ENCODE data around the gene CCDC122.

The CCDC122 gene

GRCh38 chr13:43880926-43881325, 1.4 kb upstream of the CCDC122 start:
- no peak overlapping the region for H4K8ac ChIP-seq (ENCODE audit: low read depth, low read length)
- H3K79me1 ChIP-seq (ENCODE audit: low read length), result no peaks in the 10 kb centered on the region
- no peak overlapping the region for H2BK5ac ChIP-seq (ENCODE audit: low read length)
- H2AK5ac ChIP-seq (ENCODE audit: low read length), result no peak overlapping the region
- peaks cover 2% of the 10 kb centered on the region for H3K27me3 ChIP-seq (ENCODE audit: insufficient read depth, low read length, poor library complexity)
- H3K36me3 ChIP-seq (ENCODE audit: control insufficient read depth, insufficient read depth, low read length), result no peaks in the 10 kb centered on the region
- DNase-seq, result no peak
- no peak overlapping the region for H4K5ac ChIP-seq (ENCODE audit: low read length)
- H3K18ac ChIP-seq (ENCODE audit: low read length), result no peak overlapping the region
- no peak overlapping the region for H3K4me3 ChIP-seq (ENCODE audit: low read length)
- H3K4me2 ChIP-seq (ENCODE audit: low read length), result no peak overlapping the region
- no peaks in the 10 kb centered on the region for H3K79me2 ChIP-seq (ENCODE audit: control insufficient read depth, insufficient read depth, low read length)
- no peak overlapping the region for H2BK120ac ChIP-seq (ENCODE audit: low read depth, low read length)
- no peak overlapping the region for H3K23ac ChIP-seq (ENCODE audit: low read length)
- no peak overlapping the region for H3K27ac ChIP-seq (ENCODE audit: low read depth, low read length)
- no peak overlapping the region for H3K4ac ChIP-seq (ENCODE audit: low read depth, low read length)
- H3K9ac ChIP-seq (ENCODE audit: low read length), result no peak overlapping the region
- no peak overlapping the region for H2BK15ac ChIP-seq (replicated peaks; ENCODE audit: low read depth)
- H3K56ac ChIP-seq (ENCODE audit: low read length), result no peak overlapping the region
- peaks cover 7% of the 10 kb centered on the region for H3K4me1 ChIP-seq (ENCODE audit: control insufficient read depth, low read depth, low read length)

GRCh38 chr13:43880214-43880855, 795 bp upstream of the CCDC122 start:
- WGBS (ENCODE audit: extremely low coverage, insufficient coverage, low lambda C conversion rate), result no CpG with 5 or more reads among the region's 15 CpGs
- Histone ChIP-seq H3K23ac (ENCODE audit: low read length) (no peak overlapping the region), H3K36me3 (ENCODE audit: control insufficient read depth, insufficient read depth, low read length) (no peaks in the 10 kb centered on the region), H3K4me3 (ENCODE audit: low read length) (peak overlapping the region; percentile 14), H2BK15ac (replicated peaks; ENCODE audit: low read depth) (no peak overlapping the region), H3K56ac (ENCODE audit: low read length) (peak overlapping the region; percentile 96), H2BK120ac (ENCODE audit: low read depth, low read length) (no peak overlapping the region), H3K79me1 (ENCODE audit: low read length) (no peaks in the 10 kb centered on the region), H2AK5ac (ENCODE audit: low read length) (no peak overlapping the region), H4K5ac (ENCODE audit: low read length) (no peak overlapping the region), H4K8ac (ENCODE audit: low read depth, low read length) (no peak overlapping the region), H3K9ac (ENCODE audit: low read length) (peak overlapping the region; percentile 41), H3K4ac (ENCODE audit: low read depth, low read length) (no peak overlapping the region), H3K79me2 (ENCODE audit: control insufficient read depth, insufficient read depth, low read length) (no peaks in the 10 kb centered on the region), H3K4me2 (ENCODE audit: low read length) (peak overlapping the region; percentile 92), H3K27ac (ENCODE audit: low read depth, low read length) (no peak overlapping the region), H3K18ac (ENCODE audit: low read length) (no peak overlapping the region), H2BK5ac (ENCODE audit: low read length) (no peak overlapping the region), H3K27me3 (ENCODE audit: insufficient read depth, low read length, poor library complexity) (peaks cover 2% of the 10 kb centered on the region), H3K4me1 (ENCODE audit: control insufficient read depth, low read depth, low read length) (peaks cover 7% of the 10 kb centered on the region)
- no peak for DNase-seq

DNA sequence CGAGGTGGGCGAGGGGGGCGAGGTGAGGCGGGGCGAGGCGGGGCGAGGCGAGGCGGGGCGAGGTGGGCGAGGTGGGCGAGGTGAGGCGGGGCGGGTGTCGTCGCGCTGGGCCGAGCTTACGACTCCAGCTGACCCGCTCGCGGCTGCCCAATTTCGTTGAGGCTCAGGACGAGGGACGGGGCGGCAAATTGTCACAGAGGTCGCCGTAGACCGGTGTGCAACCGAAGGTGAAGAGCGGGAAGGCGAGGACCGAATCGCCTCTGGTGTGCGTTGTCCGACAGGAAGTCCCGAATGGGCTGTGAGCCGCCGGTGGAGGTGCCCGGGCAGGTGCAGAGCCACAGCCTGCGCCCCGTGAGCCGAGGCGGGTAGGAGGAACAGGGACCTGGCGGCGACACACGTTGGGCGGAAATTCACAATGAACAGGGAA, 228 bp upstream of the CCDC122 start, which contains the start of gene LACC1:
Gene LACC1 (plus strand): TSS at position 150 of the 427 bp plus-strand sequence. CDS start 1,082 bp downstream, outside the sequence.
- peak within 1 kb of the TSS; percentile 62 for H3K18ac ChIP-seq (ENCODE audit: low read length)
- H3K79me2 ChIP-seq (ENCODE audit: control insufficient read depth, insufficient read depth, low read length), result no peaks in the 10 kb centered on the region
- peak within 1 kb of the TSS; percentile 92 for H3K4me2 ChIP-seq (ENCODE audit: low read length)
- H3K27ac ChIP-seq (ENCODE audit: low read depth, low read length), result peak within 1 kb of the TSS; percentile 75
- H3K79me1 ChIP-seq (ENCODE audit: low read length), result no peaks in the 10 kb centered on the region
- H3K56ac ChIP-seq (ENCODE audit: low read length), result peak within 1 kb of the TSS; percentile 96
- H2BK120ac ChIP-seq (ENCODE audit: low read depth, low read length), result no peak within 1 kb of the TSS
- no CpG with 5 or more reads among the region's 48 CpGs for WGBS (ENCODE audit: extremely low coverage, insufficient coverage, low lambda C conversion rate)
- H3K4ac ChIP-seq (ENCODE audit: low read depth, low read length), result peak within 1 kb of the TSS; percentile 64
- H2BK15ac ChIP-seq (replicated peaks; ENCODE audit: low read depth), result no peak within 1 kb of the TSS
- peak within 1 kb of the TSS; percentile 40 for H4K8ac ChIP-seq (ENCODE audit: low read depth, low read length)
- no peak for DNase-seq
- H3K9ac ChIP-seq (ENCODE audit: low read length), result peak within 1 kb of the TSS; percentile 91
- no peak within 1 kb of the TSS for H4K5ac ChIP-seq (ENCODE audit: low read length)
- peaks cover 7% of the 10 kb centered on the region for H3K4me1 ChIP-seq (ENCODE audit: control insufficient read depth, low read depth, low read length)
- H3K23ac ChIP-seq (ENCODE audit: low read length), result peak within 1 kb of the TSS; percentile 37
- peaks cover 2% of the 10 kb centered on the region for H3K27me3 ChIP-seq (ENCODE audit: insufficient read depth, low read length, poor library complexity)
- H2AK5ac ChIP-seq (ENCODE audit: low read length), result no peak within 1 kb of the TSS
- no peaks in the 10 kb centered on the region for H3K36me3 ChIP-seq (ENCODE audit: control insufficient read depth, insufficient read depth, low read length)
- no peak within 1 kb of the TSS for H2BK5ac ChIP-seq (ENCODE audit: low read length)
- peak within 1 kb of the TSS; percentile 72 for H3K4me3 ChIP-seq (ENCODE audit: low read length)

- WGBS (ENCODE audit: extremely low coverage, insufficient coverage, low lambda C conversion rate), result no CpG with 5 or more reads among the region's 1 CpG
- H3K27ac ChIP-seq (ENCODE audit: low read depth, low read length), result no peak overlapping the region
- peaks cover 2% of the 10 kb centered on the region for H3K27me3 ChIP-seq (ENCODE audit: insufficient read depth, low read length, poor library complexity)
- H3K79me1 ChIP-seq (ENCODE audit: low read length), result no peaks in the 10 kb centered on the region
- H2BK120ac ChIP-seq (ENCODE audit: low read depth, low read length), result no peak overlapping the region
- no peak overlapping the region for H4K5ac ChIP-seq (ENCODE audit: low read length)
- peaks cover 7% of the 10 kb centered on the region for H3K4me1 ChIP-seq (ENCODE audit: control insufficient read depth, low read depth, low read length)
- H2AK5ac ChIP-seq (ENCODE audit: low read length), result no peak overlapping the region
- no peak overlapping the region for H3K18ac ChIP-seq (ENCODE audit: low read length)
- no peak overlapping the region for H2BK5ac ChIP-seq (ENCODE audit: low read length)
- DNase-seq, result no peak
- H2BK15ac ChIP-seq (replicated peaks; ENCODE audit: low read depth), result no peak overlapping the region
- no peaks in the 10 kb centered on the region for H3K79me2 ChIP-seq (ENCODE audit: control insufficient read depth, insufficient read depth, low read length)
- no peak overlapping the region for H3K4me2 ChIP-seq (ENCODE audit: low read length)
- no peak overlapping the region for H3K4me3 ChIP-seq (ENCODE audit: low read length)
- H3K23ac ChIP-seq (ENCODE audit: low read length), result no peak overlapping the region
- no peaks in the 10 kb centered on the region for H3K36me3 ChIP-seq (ENCODE audit: control insufficient read depth, insufficient read depth, low read length)
- H3K56ac ChIP-seq (ENCODE audit: low read length), result no peak overlapping the region
- H3K9ac ChIP-seq (ENCODE audit: low read length), result no peak overlapping the region
- H3K4ac ChIP-seq (ENCODE audit: low read depth, low read length), result no peak overlapping the region
- H4K8ac ChIP-seq (ENCODE audit: low read depth, low read length), result no peak overlapping the region
Measured at GRCh38 chr13:43877766-43878165, 1.8 kb downstream of the CCDC122 start.

- Histone ChIP-seq H4K8ac (ENCODE audit: low read depth, low read length) (no peak overlapping the region), H3K27me3 (ENCODE audit: insufficient read depth, low read length, poor library complexity) (peaks cover 2% of the 10 kb centered on the region), H2BK5ac (ENCODE audit: low read length) (no peak overlapping the region), H3K4me2 (ENCODE audit: low read length) (no peak overlapping the region), H3K9ac (ENCODE audit: low read length) (no peak overlapping the region), H3K27ac (ENCODE audit: low read depth, low read length) (no peak overlapping the region), H2BK120ac (ENCODE audit: low read depth, low read length) (no peak overlapping the region), H3K79me2 (ENCODE audit: control insufficient read depth, insufficient read depth, low read length) (no peaks in the 10 kb centered on the region), H3K4me1 (ENCODE audit: control insufficient read depth, low read depth, low read length) (peaks cover 7% of the 10 kb centered on the region), H3K56ac (ENCODE audit: low read length) (no peak overlapping the region), H3K18ac (ENCODE audit: low read length) (no peak overlapping the region), H3K79me1 (ENCODE audit: low read length) (no peaks in the 10 kb centered on the region), H2AK5ac (ENCODE audit: low read length) (no peak overlapping the region), H3K36me3 (ENCODE audit: control insufficient read depth, insufficient read depth, low read length) (no peaks in the 10 kb centered on the region), H3K4ac (ENCODE audit: low read depth, low read length) (no peak overlapping the region), H3K23ac (ENCODE audit: low read length) (no peak overlapping the region), H4K5ac (ENCODE audit: low read length) (no peak overlapping the region), H2BK15ac (replicated peaks; ENCODE audit: low read depth) (no peak overlapping the region), H3K4me3 (ENCODE audit: low read length) (no peak overlapping the region)
- DNase-seq, result no peak
Measured at GRCh38 chr13:43877326-43877725, 2.2 kb downstream of the CCDC122 start.

GRCh38 chr13:43876366-43876765, 3.2 kb downstream of the CCDC122 start:
- no peak overlapping the region for H3K18ac ChIP-seq (ENCODE audit: low read length)
- H3K79me2 ChIP-seq (ENCODE audit: control insufficient read depth, insufficient read depth, low read length), result no peaks in the 10 kb centered on the region
- H3K4me3 ChIP-seq (ENCODE audit: low read length), result no peak overlapping the region
- H4K5ac ChIP-seq (ENCODE audit: low read length), result no peak overlapping the region
- H3K27me3 ChIP-seq (ENCODE audit: insufficient read depth, low read length, poor library complexity), result peaks cover 2% of the 10 kb centered on the region
- H2BK5ac ChIP-seq (ENCODE audit: low read length), result no peak overlapping the region
- peaks cover 7% of the 10 kb centered on the region for H3K4me1 ChIP-seq (ENCODE audit: control insufficient read depth, low read depth, low read length)
- H3K36me3 ChIP-seq (ENCODE audit: control insufficient read depth, insufficient read depth, low read length), result no peaks in the 10 kb centered on the region
- H3K4ac ChIP-seq (ENCODE audit: low read depth, low read length), result no peak overlapping the region
- H2AK5ac ChIP-seq (ENCODE audit: low read length), result no peak overlapping the region
- no peak overlapping the region for H3K9ac ChIP-seq (ENCODE audit: low read length)
- H2BK15ac ChIP-seq (replicated peaks; ENCODE audit: low read depth), result no peak overlapping the region
- no peaks in the 10 kb centered on the region for H3K79me1 ChIP-seq (ENCODE audit: low read length)
- no peak overlapping the region for H3K56ac ChIP-seq (ENCODE audit: low read length)
- no peak overlapping the region for H3K4me2 ChIP-seq (ENCODE audit: low read length)
- no peak overlapping the region for H3K23ac ChIP-seq (ENCODE audit: low read length)
- WGBS (ENCODE audit: extremely low coverage, insufficient coverage, low lambda C conversion rate), result no CpG with 5 or more reads among the region's 2 CpGs
- H4K8ac ChIP-seq (ENCODE audit: low read depth, low read length), result no peak overlapping the region
- no peak overlapping the region for H2BK120ac ChIP-seq (ENCODE audit: low read depth, low read length)
- H3K27ac ChIP-seq (ENCODE audit: low read depth, low read length), result no peak overlapping the region
- DNase-seq, result no peak
